Memory B cell (primary cell): ENCODE results near the gene XRCC3.
A peak's percentile ranks its signal among the peaks of the same experiment; 100 is the strongest.
"Not testable (repeated sequence)": the region's sequence is repeated elsewhere in the genome, so short reads cannot be mapped to it uniquely, and the experiment has no call there.

ENCODE experiments used
- ATAC-seq: fragments of 150-1000 bp; cut with Tn5 transposase; 2 replicates; pipeline ENCODE4 v1.10.0; 2021; ENCODE audit warnings: low read depth, mild to moderate bottlenecking, moderate library complexity
- DNase-seq, 2 donors: peaks; one replicate each; pipeline ENCODE4 v3.0.0; 2022; ENCODE audit warnings: low spot score in 2 of 2
- H3K27ac Mint-ChIP-seq: one replicate; pipeline ENCODE4 v1.8.0; 2022; ENCODE audit warnings: mild to moderate bottlenecking, moderate library complexity, mixed read lengths
- H3K27me3 Mint-ChIP-seq: one replicate; pipeline ENCODE4 v1.8.0; 2022; ENCODE audit warnings: mixed read lengths
- H3K36me3 Mint-ChIP-seq: one replicate; pipeline ENCODE4 v1.8.0; 2022; ENCODE audit warnings: mild to moderate bottlenecking, mixed read lengths
- H3K4me1 Mint-ChIP-seq: one replicate; pipeline ENCODE4 v1.8.0; 2022; ENCODE audit warnings: mixed read lengths
- H3K4me3 Mint-ChIP-seq: one replicate; pipeline ENCODE4 v1.8.0; 2022; ENCODE audit warnings: mild to moderate bottlenecking, moderate library complexity, mixed read lengths
- H3K9me3 Mint-ChIP-seq: one replicate; pipeline ENCODE4 v1.8.0; 2022; ENCODE audit warnings: mixed read lengths

XRCC3 gene

GRCh38 chr14:103653805-103654204 is 61.4 kb downstream of the XRCC3 start:
- no peaks in the 10 kb centered on the region for H3K9me3 Mint-ChIP-seq
- ATAC-seq, result no peak
- DNase-seq, result no peak
- no peak overlapping the region for H3K4me3 Mint-ChIP-seq
- peaks cover 22% of the 10 kb centered on the region for H3K4me1 Mint-ChIP-seq
- peak overlapping the region; percentile 64 for H3K27ac Mint-ChIP-seq
- no peaks in the 10 kb centered on the region for H3K27me3 Mint-ChIP-seq
- peaks cover 22% of the 10 kb centered on the region for H3K36me3 Mint-ChIP-seq

DNA sequence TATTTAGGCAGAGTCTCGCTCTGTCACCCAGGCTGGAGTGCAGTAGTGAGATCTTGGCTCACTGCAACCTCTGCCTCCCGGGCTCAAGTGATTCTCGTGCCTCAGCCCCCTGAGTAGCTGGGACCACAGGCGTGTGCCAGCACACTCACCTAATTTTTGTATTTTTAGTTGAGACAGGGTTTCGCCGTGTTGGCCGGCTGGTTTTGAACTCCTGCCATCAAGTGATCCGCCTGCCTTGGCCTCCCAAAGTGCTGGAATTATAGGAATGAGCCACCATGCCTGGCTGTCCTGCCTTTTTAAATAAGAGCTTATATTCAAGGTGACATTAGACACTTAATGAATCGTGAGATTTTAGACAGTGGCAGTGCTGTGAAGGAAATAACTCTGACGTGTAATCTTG is 61.9 kb downstream of the XRCC3 start:
- ATAC-seq, H3K9me3 Mint-ChIP-seq, DNase-seq, H3K27ac Mint-ChIP-seq, H3K4me3 Mint-ChIP-seq, H3K27me3 Mint-ChIP-seq: not testable (repeated sequence)
- Mint-ChIP-seq H3K36me3 (peaks cover 22% of the 10 kb centered on the region), H3K4me1 (peaks cover 22% of the 10 kb centered on the region)

GRCh38 chr14:103652806-103653205 is 62.4 kb downstream of the XRCC3 start:
- no peaks in the 10 kb centered on the region for H3K9me3 Mint-ChIP-seq
- H3K4me3 Mint-ChIP-seq, result no peak overlapping the region
- H3K4me1 Mint-ChIP-seq, result peaks cover 20% of the 10 kb centered on the region
- H3K36me3 Mint-ChIP-seq, result peaks cover 19% of the 10 kb centered on the region
- no peak overlapping the region for H3K27ac Mint-ChIP-seq
- DNase-seq (no peak), ATAC-seq (no peak)
- H3K27me3 Mint-ChIP-seq, result no peaks in the 10 kb centered on the region

DNA sequence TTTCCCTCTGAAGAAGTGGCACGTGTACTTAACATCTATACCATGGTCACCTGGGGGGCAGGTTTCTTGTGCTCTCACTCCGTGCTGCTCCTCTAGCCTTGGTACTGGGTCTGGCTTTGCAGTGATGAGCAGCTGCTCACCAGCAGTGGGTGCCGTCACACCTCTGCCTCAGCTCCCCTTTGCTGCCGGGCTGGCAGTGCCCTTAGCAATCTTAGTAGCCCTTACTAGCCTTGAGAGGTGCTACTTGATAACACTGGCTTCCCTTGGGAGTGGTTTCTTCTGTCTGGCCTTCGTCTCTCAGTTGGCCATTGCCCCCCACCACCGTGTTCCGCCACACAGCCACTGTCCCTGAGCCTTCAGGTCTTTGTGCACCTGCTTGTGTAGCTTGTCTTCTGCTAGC is 63.7 kb downstream of the XRCC3 start:
- Mint-ChIP-seq H3K27ac (no peak overlapping the region), H3K9me3 (no peaks in the 10 kb centered on the region), H3K4me3 (no peak overlapping the region), H3K27me3 (no peaks in the 10 kb centered on the region), H3K4me1 (peaks cover 20% of the 10 kb centered on the region), H3K36me3 (peaks cover 15% of the 10 kb centered on the region)
- DNase-seq (no peak), ATAC-seq (no peak)

- peaks cover 16% of the 10 kb centered on the region for H3K4me1 Mint-ChIP-seq
- DNase-seq, result no peak
- no peak overlapping the region for H3K27ac Mint-ChIP-seq
- peaks cover 10% of the 10 kb centered on the region for H3K36me3 Mint-ChIP-seq
- ATAC-seq, result no peak
- H3K27me3 Mint-ChIP-seq, result no peaks in the 10 kb centered on the region
- H3K4me3 Mint-ChIP-seq, result no peak overlapping the region
- H3K9me3 Mint-ChIP-seq, result no peaks in the 10 kb centered on the region
Measured at GRCh38 chr14:103650213-103650612, 65.0 kb downstream of the XRCC3 start.

- H3K36me3 Mint-ChIP-seq, result peaks cover 5% of the 10 kb centered on the region
- DNase-seq (no peak), ATAC-seq (no peak)
- H3K27ac Mint-ChIP-seq, result no peak overlapping the region
- no peaks in the 10 kb centered on the region for H3K9me3 Mint-ChIP-seq
- no peaks in the 10 kb centered on the region for H3K27me3 Mint-ChIP-seq
- H3K4me1 Mint-ChIP-seq, result peaks cover 16% of the 10 kb centered on the region
- H3K4me3 Mint-ChIP-seq, result no peak overlapping the region
Measured at GRCh38 chr14:103649001-103649400, 66.2 kb downstream of the XRCC3 start.
